ENCODE data around the gene TP53BP1.

- no peak for TF ChIP-seq CTCF (IDR thresholded peaks at IDR 0.05)
- no peak for TF ChIP-seq POLR2A (IDR thresholded peaks at IDR 0.05)
Measured at GRCh38 chr15:43429687-43430086, 63.3 kb downstream of the TP53BP1 start.

Measured in heart left ventricle (tissue), 13 donors.